ENCODE data around the gene MAGOHB. TPM values are rescaled to one million over a fixed set of nuclear protein-coding genes. Genes with fewer than 3 reads are reported as not detected.

The MAGOHB gene
- total RNA-seq, 1 experiment from 2014 or later = 72.0 TPM

- POLR2A ChIA-PET (ENCODE audit: low non-redundant PET) = interaction anchor here (0.9 kb wide), 1 partner anchor 35 kb away, joined by 3 read pairs; no protein-coding TSS in a partner anchor
- CTCF ChIA-PET = no interaction called here
- intact Hi-C loops (cut with micrococcal nuclease; ENCODE audit: unreplicated experiment) = no loop called here
These were observed 21.9 kb upstream of the MAGOHB start for GRCh38 chr12:10635306-10635705.

DNA sequence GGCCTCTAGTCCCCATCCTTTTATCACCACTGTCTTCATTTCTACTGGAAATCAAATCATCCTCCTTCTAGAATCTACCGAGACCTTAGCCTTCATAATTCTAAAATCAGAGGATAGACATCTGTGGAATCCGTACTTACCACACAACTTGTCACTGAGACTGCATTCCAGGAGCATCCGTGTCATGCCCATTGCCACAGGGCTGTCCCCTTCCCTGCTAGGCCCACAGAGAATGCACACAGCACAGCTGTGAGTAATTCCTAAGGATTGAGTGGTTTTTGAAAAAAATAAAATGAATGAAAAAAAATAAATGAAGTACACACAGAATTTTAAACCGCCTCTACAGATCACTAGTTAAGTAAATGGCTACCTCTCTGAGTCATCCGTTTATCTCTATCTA, 21.0 kb upstream of the MAGOHB start:
- Histone ChIP-seq H3K4me3 (ENCODE audit: low read depth, low read length, poor library complexity, severe bottlenecking) (no peak overlapping the region), H3K27me3 (replicated peaks; ENCODE audit: insufficient read depth, low read depth, low read length, poor library complexity) (peaks cover 3% of the 10 kb centered on the region), H3K9me3 (ENCODE audit: low read depth, low read length, poor library complexity, severe bottlenecking) (no peaks in the 10 kb centered on the region), H3K36me3 (ENCODE audit: insufficient read depth, low read length, poor library complexity, severe bottlenecking) (no peaks in the 10 kb centered on the region), H3K27ac (ENCODE audit: low read depth, low read length, poor library complexity, severe bottlenecking) (no peak overlapping the region), H3K4me1 (ENCODE audit: insufficient read depth, low read length, poor library complexity, severe bottlenecking) (no peaks in the 10 kb centered on the region)
- no peak for DNase-seq (ENCODE audit: low spot score)
- BruUV-seq (replicated peaks) = no TSS peak
- intact Hi-C loops (cut with micrococcal nuclease; ENCODE audit: unreplicated experiment) = no loop called here
- ChIA-PET POLR2A (ENCODE audit: low non-redundant PET) (no interaction called here), CTCF (no interaction called here)
- TF ChIP-seq EZH2 (IDR thresholded peaks at IDR 0.05; ENCODE audit: borderline replicate concordance, low read depth, low read length, poor library complexity, severe bottlenecking) (no peak), CTCF (conservative IDR thresholded peaks at IDR 0.05; ENCODE audit: low read depth, low read length) (no peak)

More at GRCh38 chr12:10635306-10635705, 21.9 kb upstream of the MAGOHB start:
- peaks cover 3% of the 10 kb centered on the region for H3K27me3 ChIP-seq (replicated peaks; ENCODE audit: insufficient read depth, low read depth, low read length, poor library complexity)
- no peak overlapping the region for H3K27ac ChIP-seq (ENCODE audit: low read depth, low read length, poor library complexity, severe bottlenecking)
- BruUV-seq (replicated peaks) = no TSS peak
- TF ChIP-seq CTCF (conservative IDR thresholded peaks at IDR 0.05; ENCODE audit: low read depth, low read length) = no peak
- no peak for TF ChIP-seq EZH2 (IDR thresholded peaks at IDR 0.05; ENCODE audit: borderline replicate concordance, low read depth, low read length, poor library complexity, severe bottlenecking)
- H3K36me3 ChIP-seq (ENCODE audit: insufficient read depth, low read length, poor library complexity, severe bottlenecking) = no peaks in the 10 kb centered on the region
- H3K9me3 ChIP-seq (ENCODE audit: low read depth, low read length, poor library complexity, severe bottlenecking) = no peaks in the 10 kb centered on the region
- no peak for DNase-seq (ENCODE audit: low spot score)
- no peak overlapping the region for H3K4me3 ChIP-seq (ENCODE audit: low read depth, low read length, poor library complexity, severe bottlenecking)
- no peaks in the 10 kb centered on the region for H3K4me1 ChIP-seq (ENCODE audit: insufficient read depth, low read length, poor library complexity, severe bottlenecking)

GRCh38 chr12:10633541-10633940, 20.1 kb upstream of the MAGOHB start:
- H3K9me3 ChIP-seq (ENCODE audit: low read depth, low read length, poor library complexity, severe bottlenecking) = no peaks in the 10 kb centered on the region
- no peaks in the 10 kb centered on the region for H3K36me3 ChIP-seq (ENCODE audit: insufficient read depth, low read length, poor library complexity, severe bottlenecking)
- ChIA-PET POLR2A (ENCODE audit: low non-redundant PET) (no interaction called here), CTCF (no interaction called here)
- no peaks in the 10 kb centered on the region for H3K4me1 ChIP-seq (ENCODE audit: insufficient read depth, low read length, poor library complexity, severe bottlenecking)
- H3K4me3 ChIP-seq (ENCODE audit: low read depth, low read length, poor library complexity, severe bottlenecking) = no peak overlapping the region
- DNase-seq (ENCODE audit: low spot score) = no peak
- intact Hi-C loops (cut with micrococcal nuclease; ENCODE audit: unreplicated experiment) = no loop called here
- peaks cover 3% of the 10 kb centered on the region for H3K27me3 ChIP-seq (replicated peaks; ENCODE audit: insufficient read depth, low read depth, low read length, poor library complexity)
- no TSS peak for BruUV-seq (replicated peaks)
- H3K27ac ChIP-seq (ENCODE audit: low read depth, low read length, poor library complexity, severe bottlenecking) = no peak overlapping the region
- TF ChIP-seq EZH2 (IDR thresholded peaks at IDR 0.05; ENCODE audit: borderline replicate concordance, low read depth, low read length, poor library complexity, severe bottlenecking) (no peak), CTCF (conservative IDR thresholded peaks at IDR 0.05; ENCODE audit: low read depth, low read length) (no peak)
